GM18520 (cell line): ENCODE measurements around the gene TADA1.
"Not testable (repeated sequence)": the region's sequence is repeated elsewhere in the genome, so short reads cannot be mapped to it uniquely, and the experiment has no call there.

Experiments
- ATAC-seq: cut with Tn5 transposase; IDR thresholded peaks from one replicate; pipeline ENCODE4 v1.9.1; 2021; ENCODE audit not compliant: unreplicated experiment

Gene TADA1

GRCh38 chr1:166895766-166896165 is 19.7 kb upstream of the TADA1 start:
- no peak for ATAC-seq

GRCh38 chr1:166889776-166890175 is 13.7 kb upstream of the TADA1 start:
- no peak for ATAC-seq

GRCh38 chr1:166888373-166889111 is 12.5 kb upstream of the TADA1 start:
- ATAC-seq: no peak

- no peak for ATAC-seq
These were observed 8.9 kb upstream of the TADA1 start for GRCh38 chr1:166884971-166885370.

- no peak for ATAC-seq
These were observed 8.1 kb upstream of the TADA1 start for GRCh38 chr1:166884040-166884642.

- no peak for ATAC-seq
These were observed 6.8 kb upstream of the TADA1 start for GRCh38 chr1:166882893-166883292.

GRCh38 chr1:166878173-166878917 is 2.3 kb upstream of the TADA1 start:
- not testable (repeated sequence) for ATAC-seq

- no peak for ATAC-seq
These were observed 425 bp upstream of the TADA1 start for GRCh38 chr1:166876540-166876838.

GRCh38 chr1:166875302-166875733 is 746 bp downstream of the TADA1 start:
- no peak for ATAC-seq

GRCh38 chr1:166874464-166874863 is 1.6 kb downstream of the TADA1 start:
- ATAC-seq: no peak

GRCh38 chr1:166870584-166870983 is 5.5 kb downstream of the TADA1 start:
- no peak for ATAC-seq

GRCh38 chr1:166869318-166870099 is 6.6 kb downstream of the TADA1 start:
- ATAC-seq: no peak

GRCh38 chr1:166868639-166869038 is 7.4 kb downstream of the TADA1 start:
- ATAC-seq: no peak

GRCh38 chr1:166865926-166866325 is 10.1 kb downstream of the TADA1 start:
- no peak for ATAC-seq

- ATAC-seq: no peak
These were observed 16.5 kb downstream of the TADA1 start for GRCh38 chr1:166859597-166859996.

GRCh38 chr1:166858726-166859419 is 17.2 kb downstream of the TADA1 start:
- ATAC-seq: no peak

- no peak for ATAC-seq
These were observed 18.1 kb downstream of the TADA1 start for GRCh38 chr1:166857995-166858394.

- ATAC-seq: no peak
These were observed 20.5 kb downstream of the TADA1 start for GRCh38 chr1:166855558-166855957.

GRCh38 chr1:166852918-166853317 is 23.1 kb downstream of the TADA1 start:
- ATAC-seq: no peak

- ATAC-seq: no peak
These were observed 26.9 kb downstream of the TADA1 start for GRCh38 chr1:166849135-166849534.

GRCh38 chr1:166848193-166848592 is 27.9 kb downstream of the TADA1 start:
- ATAC-seq: no peak
